Panc1 (cell line): ENCODE results near the gene CHKB. TPM values are rescaled to one million over a fixed set of nuclear protein-coding genes. Genes with fewer than 3 reads are reported as not detected.

Experiments
- ATAC-seq: fragments of 200-7000 bp; cut with Tn5 transposase; 2 replicates; pipeline ENCODE4 v1.9.1; 2020; ENCODE audit warnings: mild to moderate bottlenecking, moderate library complexity
- BruUV-seq: library from RNA; stranded (reverse); fragments of 400-500 nt; replicated peaks from 2 replicates; lab custom pipeline; 2021; lab: Mats Ljungman, UMichigan
- CTCF ChIA-PET: fragments of 300-600 bp; sonication (Branson Sonifier 250); formaldehyde crosslinking; loops from one replicate; lab custom pipeline; 2022; ENCODE audit warnings: antibody characterized with exemption; lab: Charles Lee
- POLR2A ChIA-PET: fragments of 300-600 bp; sonication (Branson Sonifier 250); formaldehyde crosslinking; loops from one replicate; lab custom pipeline; 2022; ENCODE audit warnings: antibody characterized with exemption; lab: Charles Lee
- DNase-seq: peaks from one replicate; pipeline ENCODE4 v3.0.0-alpha.2; 2010; ENCODE audit warnings: low read depth, low spot score
- H3K27ac ChIP-seq: 2 replicates; pipeline ENCODE4 v1.5.1; 2011; ENCODE audit warnings: mild to moderate bottlenecking, low read length, inconsistent platforms
- H3K27me3 ChIP-seq: fragments of 200-500 bp; sonication (Bioruptor generic); 2 replicates; pipeline ENCODE4 v1.6.0; 2014; ENCODE audit warnings: low read length, inconsistent platforms; ENCODE audit not compliant: control insufficient read depth, insufficient read depth
- H3K36me3 ChIP-seq: fragments of 200-500 bp; sonication (Bioruptor generic); 2 replicates; pipeline ENCODE4 v1.5.1; 2014; ENCODE audit warnings: inconsistent platforms, mild to moderate bottlenecking, low read length, moderate library complexity; ENCODE audit not compliant: control insufficient read depth, insufficient read depth
- H3K4me1 ChIP-seq: 2 replicates; pipeline ENCODE4 v1.5.1; 2011; ENCODE audit warnings: inconsistent platforms, mild to moderate bottlenecking, low read length, moderate library complexity; ENCODE audit not compliant: control insufficient read depth, insufficient read depth
- H3K4me3 ChIP-seq, 2 experiments: 2 replicates each; pipeline ENCODE4 v1.5.1; 2011 to 2012; ENCODE audit warnings: low read depth in 2 of 2, low read length in 2 of 2, mild to moderate bottlenecking in 2 of 2, inconsistent platforms in 1 of 2, moderate library complexity in 1 of 2
- H3K9me3 ChIP-seq: fragments of 200-500 bp; sonication (Bioruptor generic); 2 replicates; pipeline ENCODE4 v1.5.1; 2014; ENCODE audit warnings: low read depth, mild to moderate bottlenecking, inconsistent platforms, low read length, moderate library complexity; ENCODE audit not compliant: control insufficient read depth, insufficient read depth
- CTCF ChIP-seq: fragments of 450-650 bp; IDR thresholded peaks from 2 replicates; pipeline ENCODE4 v1.5.1; 2017; ENCODE audit warnings: mild to moderate bottlenecking
- POLR2AphosphoS5 ChIP-seq: IDR thresholded peaks from 2 replicates; pipeline ENCODE4 v1.6.1; 2012; ENCODE audit warnings: mild to moderate bottlenecking, low read depth, low read length, moderate library complexity
- REST ChIP-seq, 2 experiments: IDR thresholded peaks; 2 replicates each; pipeline ENCODE4 v1.6.1; 2011 to 2012; ENCODE audit warnings: low read depth in 2 of 2, control low read depth in 1 of 2, low read length in 1 of 2, mild to moderate bottlenecking in 1 of 2, moderate library complexity in 1 of 2; ENCODE audit not compliant: insufficient read depth in 1 of 2
- SIN3A ChIP-seq: IDR thresholded peaks from 2 replicates; pipeline ENCODE4 v1.6.1; 2012; ENCODE audit warnings: low read depth, mild to moderate bottlenecking, low read length, moderate library complexity, borderline replicate concordance; ENCODE audit not compliant: insufficient read depth
- TCF7L2 ChIP-seq: IDR thresholded peaks from 2 replicates; pipeline ENCODE4 v1.6.1; 2011; ENCODE audit warnings: mild to moderate bottlenecking, low read depth, low read length, inconsistent platforms
- in situ Hi-C: cut with HindIII; loops from 2 replicates; pipeline ENCODE4 v1.10.0; 2016; ENCODE audit warnings: low sequenced_read_pairs, low pct_unique_long_range_greater_than_20kb
- intact Hi-C: fragments of 100-400 bp; cut with micrococcal nuclease; formaldehyde crosslinking; loops from one replicate; pipeline ENCODE4 v1.10.0; 2022; ENCODE audit not compliant: unreplicated experiment
- total RNA-seq: library from RNA; stranded (reverse); gene quantifications from one replicate; pipeline ENCODE4 v1.2.1, GENCODE V29; 2021; ENCODE audit not compliant: unreplicated experiment

The CHKB gene
- total RNA-seq, 1 experiment from 2014 or later, result 43.5 TPM

- H3K27ac ChIP-seq, result no peak overlapping the region
- H3K9me3 ChIP-seq, result no peaks in the 10 kb centered on the region
- no TSS peak for BruUV-seq
- intact Hi-C loops, result no loop called here
- in situ Hi-C loops, result no loop called here
- ATAC-seq (no peak), DNase-seq (no peak)
- TF ChIP-seq CTCF (no peak), REST (IDR thresholded peaks at IDR 0.05; ENCODE audit: insufficient read depth in 1 of 2, low read depth in 2 of 2, low read length in 1 of 2) (no peak), POLR2AphosphoS5 (no peak), SIN3A (no peak), TCF7L2 (no peak)
- POLR2A ChIA-PET, result no interaction called here
- H3K36me3 ChIP-seq, result no peaks in the 10 kb centered on the region
- H3K4me1 ChIP-seq, result peaks cover 3% of the 10 kb centered on the region; the same call in 1 of the 2 replicates
- peak overlapping the region; percentile 53 to 56 for H3K4me3 ChIP-seq
- CTCF ChIA-PET, result no interaction called here
- H3K27me3 ChIP-seq, result no peaks in the 10 kb centered on the region
Measured at GRCh38 chr22:50601669-50602337, 19.2 kb upstream of the CHKB start.

- Histone ChIP-seq H3K4me3 (peak overlapping the region; percentile 53 to 56), H3K27ac (0 out of 2 replicates have a peak overlapping the region, but pooled peaks have one; percentile 7)
Measured at GRCh38 chr22:50600967-50601668, 18.5 kb upstream of the CHKB start.

More at GRCh38 chr22:50600967-50601668, 18.5 kb upstream of the CHKB start:
- intact Hi-C loops, result no loop called here
- Histone ChIP-seq H3K9me3 (no peaks in the 10 kb centered on the region), H3K4me1 (peaks cover 3% of the 10 kb centered on the region; the same call in 1 of the 2 replicates), H3K36me3 (no peaks in the 10 kb centered on the region), H3K27me3 (no peaks in the 10 kb centered on the region)
- DNase-seq (no peak), ATAC-seq (peak; percentile 43)
- CTCF ChIA-PET, result no interaction called here
- POLR2A ChIA-PET, result no interaction called here
- no TSS peak for BruUV-seq
- in situ Hi-C loops, result no loop called here
- TF ChIP-seq TCF7L2 (no peak), CTCF (no peak), POLR2AphosphoS5 (no peak), SIN3A (no peak), REST (IDR thresholded peaks at IDR 0.05; ENCODE audit: insufficient read depth in 1 of 2, low read depth in 2 of 2, low read length in 1 of 2) (no peak)
